Kidney epithelial cell (primary cell): ENCODE results near the gene TMPO. TPM values are rescaled to one million over a fixed set of nuclear protein-coding genes. Genes with fewer than 3 reads are reported as not detected.

Source experiments
- DNase-seq: peaks from one replicate; pipeline ENCODE4 v3.0.0-alpha.2; 2010; ENCODE audit warnings: low read depth
- H3K27me3 ChIP-seq: 2 replicates; pipeline ENCODE4 v1.6.0; 2011; ENCODE audit warnings: low read length; ENCODE audit not compliant: control insufficient read depth, insufficient read depth
- H3K36me3 ChIP-seq: 2 replicates; pipeline ENCODE4 v1.5.1; 2011; ENCODE audit warnings: low read length; ENCODE audit not compliant: control insufficient read depth, insufficient read depth
- H3K4me3 ChIP-seq: 2 replicates; pipeline ENCODE4 v1.5.1; 2011; ENCODE audit warnings: low read depth, mild to moderate bottlenecking, control low read depth, low read length
- total RNA-seq: library from RNA; depleted of rRNA; stranded (reverse); fragments of >200 nt; gene quantifications from 2 replicates; pipeline ENCODE4 v1.2.3, GENCODE V29; 2015
- TF ChIP-seq, protein P1 (sequence below): IDR thresholded peaks from 2 replicates; pipeline ENCODE4 v1.5.1; 2011; ENCODE audit warnings: mild to moderate bottlenecking, moderate library complexity, low read length, control low read depth, inconsistent platforms; ENCODE audit not compliant: insufficient read depth, poor library complexity, severe bottlenecking

TMPO gene, protein sequence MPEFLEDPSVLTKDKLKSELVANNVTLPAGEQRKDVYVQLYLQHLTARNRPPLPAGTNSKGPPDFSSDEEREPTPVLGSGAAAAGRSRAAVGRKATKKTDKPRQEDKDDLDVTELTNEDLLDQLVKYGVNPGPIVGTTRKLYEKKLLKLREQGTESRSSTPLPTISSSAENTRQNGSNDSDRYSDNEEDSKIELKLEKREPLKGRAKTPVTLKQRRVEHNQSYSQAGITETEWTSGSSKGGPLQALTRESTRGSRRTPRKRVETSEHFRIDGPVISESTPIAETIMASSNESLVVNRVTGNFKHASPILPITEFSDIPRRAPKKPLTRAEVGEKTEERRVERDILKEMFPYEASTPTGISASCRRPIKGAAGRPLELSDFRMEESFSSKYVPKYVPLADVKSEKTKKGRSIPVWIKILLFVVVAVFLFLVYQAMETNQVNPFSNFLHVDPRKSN
- 63.0 and 81.7 TPM in 2 replicates for total RNA-seq

DNA sequence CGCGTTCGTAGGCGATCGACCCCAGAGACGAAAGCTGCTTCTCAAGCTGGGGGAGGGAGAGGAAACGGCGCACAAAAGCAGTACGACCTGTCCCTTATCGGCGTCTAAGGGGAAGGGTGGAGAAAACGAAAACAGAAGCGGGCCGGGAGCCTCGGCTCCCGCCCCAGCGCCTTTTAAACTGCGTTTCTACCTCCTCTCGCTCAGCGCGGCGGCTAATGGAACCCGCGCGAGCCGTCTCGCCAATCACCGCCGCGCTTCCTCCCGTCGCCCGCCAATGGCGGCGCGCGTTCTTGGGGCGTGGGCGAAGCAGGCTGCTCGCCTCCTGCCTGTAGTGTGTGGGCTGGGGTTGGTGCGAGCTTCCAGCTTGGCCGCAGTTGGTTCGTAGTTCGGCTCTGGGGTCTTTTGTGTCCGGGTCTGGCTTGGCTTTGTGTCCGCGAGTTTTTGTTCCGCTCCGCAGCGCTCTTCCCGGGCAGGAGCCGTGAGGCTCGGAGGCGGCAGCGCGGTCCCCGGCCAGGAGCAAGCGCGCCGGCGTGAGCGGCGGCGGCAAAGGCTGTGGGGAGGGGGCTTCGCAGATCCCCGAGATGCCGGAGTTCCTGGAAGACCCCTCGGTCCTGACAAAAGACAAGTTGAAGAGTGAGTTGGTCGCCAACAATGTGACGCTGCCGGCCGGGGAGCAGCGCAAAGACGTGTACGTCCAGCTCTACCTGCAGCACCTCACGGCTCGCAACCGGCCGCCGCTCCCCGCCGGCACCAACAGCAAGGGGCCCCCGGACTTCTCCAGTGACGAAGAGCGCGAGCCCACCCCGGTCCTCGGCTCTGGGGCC lies at the start of gene TMPO:
Gene TMPO, plus strand, starts transcription at position 304 of the 824 bp plus-strand sequence. Its CDS starts 278 bp downstream, at position 582.
- TF ChIP-seq, protein P1, sequence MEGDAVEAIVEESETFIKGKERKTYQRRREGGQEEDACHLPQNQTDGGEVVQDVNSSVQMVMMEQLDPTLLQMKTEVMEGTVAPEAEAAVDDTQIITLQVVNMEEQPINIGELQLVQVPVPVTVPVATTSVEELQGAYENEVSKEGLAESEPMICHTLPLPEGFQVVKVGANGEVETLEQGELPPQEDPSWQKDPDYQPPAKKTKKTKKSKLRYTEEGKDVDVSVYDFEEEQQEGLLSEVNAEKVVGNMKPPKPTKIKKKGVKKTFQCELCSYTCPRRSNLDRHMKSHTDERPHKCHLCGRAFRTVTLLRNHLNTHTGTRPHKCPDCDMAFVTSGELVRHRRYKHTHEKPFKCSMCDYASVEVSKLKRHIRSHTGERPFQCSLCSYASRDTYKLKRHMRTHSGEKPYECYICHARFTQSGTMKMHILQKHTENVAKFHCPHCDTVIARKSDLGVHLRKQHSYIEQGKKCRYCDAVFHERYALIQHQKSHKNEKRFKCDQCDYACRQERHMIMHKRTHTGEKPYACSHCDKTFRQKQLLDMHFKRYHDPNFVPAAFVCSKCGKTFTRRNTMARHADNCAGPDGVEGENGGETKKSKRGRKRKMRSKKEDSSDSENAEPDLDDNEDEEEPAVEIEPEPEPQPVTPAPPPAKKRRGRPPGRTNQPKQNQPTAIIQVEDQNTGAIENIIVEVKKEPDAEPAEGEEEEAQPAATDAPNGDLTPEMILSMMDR, result no peak
- Histone ChIP-seq H3K4me3 (peak within 1 kb of the TSS; percentile 98), H3K27me3 (no peaks in the 10 kb centered on the region), H3K36me3 (no peaks in the 10 kb centered on the region)
- peak; percentile 55 for DNase-seq

DNA sequence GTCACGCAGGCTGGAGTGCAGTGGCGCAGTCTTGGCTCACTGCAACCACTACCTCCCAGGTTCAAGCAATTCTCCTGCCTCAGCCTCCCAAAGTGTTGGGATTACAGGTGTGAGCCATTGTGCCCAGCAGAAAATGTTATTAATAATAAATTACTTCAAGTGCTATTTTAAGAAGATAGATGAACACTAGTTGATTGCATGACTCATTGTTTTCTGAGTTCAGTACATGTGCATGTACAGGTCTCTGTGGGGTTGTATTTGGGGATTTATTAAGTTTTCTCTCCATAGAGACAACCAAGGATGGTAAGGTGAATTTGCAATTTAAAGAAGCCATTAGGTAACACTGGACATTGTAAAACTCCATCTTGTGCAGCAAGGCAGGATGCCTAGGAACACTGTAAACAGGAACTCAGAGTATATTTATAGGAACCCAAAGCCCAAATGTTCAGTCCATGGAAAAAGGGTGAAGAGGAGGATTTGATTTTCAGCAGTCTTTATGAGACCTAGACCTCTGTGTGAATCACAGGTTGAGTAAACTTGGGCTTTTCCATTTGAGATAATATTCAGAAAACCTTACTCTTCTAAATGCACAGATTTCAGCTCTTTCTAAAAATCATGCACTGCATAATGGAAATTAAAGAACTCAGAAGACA lies 49.3 kb upstream of the TMPO start:
- no peaks in the 10 kb centered on the region for H3K27me3 ChIP-seq
- DNase-seq, result no peak
- no peaks in the 10 kb centered on the region for H3K36me3 ChIP-seq
- H3K4me3 ChIP-seq, result no peak overlapping the region
- TF ChIP-seq, protein P1, result no peak

DNA sequence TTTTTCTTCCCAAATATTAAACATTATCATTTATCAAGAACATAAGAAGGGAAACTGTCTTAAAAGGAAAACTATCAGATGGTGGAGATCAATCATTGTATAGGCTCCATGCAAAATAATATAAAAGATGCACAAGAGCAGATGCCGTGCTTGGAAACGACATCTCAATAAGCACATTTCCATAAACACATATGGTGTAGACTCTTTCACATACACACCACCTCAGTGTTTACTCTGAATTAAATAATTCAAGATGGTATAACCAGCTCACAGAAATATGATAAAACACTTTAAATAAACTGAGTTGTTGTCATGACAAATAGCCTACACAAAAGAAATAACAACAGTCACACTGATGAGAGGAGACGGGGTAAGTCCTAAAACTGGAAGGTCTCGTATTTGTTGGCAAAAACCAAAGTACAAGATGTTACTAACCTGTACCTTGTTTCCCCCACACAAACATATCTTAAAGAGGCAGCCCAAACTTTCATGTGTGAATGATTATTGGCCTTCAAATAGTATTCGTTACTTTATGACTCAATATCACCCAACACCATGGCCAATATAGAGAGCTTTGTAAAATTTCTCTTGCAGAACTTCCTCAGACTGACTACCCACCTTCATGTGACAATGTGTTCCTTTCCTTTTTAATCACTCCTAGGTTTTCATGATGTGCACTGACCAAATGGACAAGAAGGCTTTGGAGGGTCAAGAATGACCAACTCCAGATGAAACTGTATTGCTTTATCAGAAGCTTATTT lies 48.6 kb upstream of the TMPO start:
- no peak for DNase-seq
- TF ChIP-seq, protein P1, result no peak
- H3K4me3 ChIP-seq, result no peak overlapping the region
- H3K27me3 ChIP-seq, result no peaks in the 10 kb centered on the region
- H3K36me3 ChIP-seq, result no peaks in the 10 kb centered on the region

DNA sequence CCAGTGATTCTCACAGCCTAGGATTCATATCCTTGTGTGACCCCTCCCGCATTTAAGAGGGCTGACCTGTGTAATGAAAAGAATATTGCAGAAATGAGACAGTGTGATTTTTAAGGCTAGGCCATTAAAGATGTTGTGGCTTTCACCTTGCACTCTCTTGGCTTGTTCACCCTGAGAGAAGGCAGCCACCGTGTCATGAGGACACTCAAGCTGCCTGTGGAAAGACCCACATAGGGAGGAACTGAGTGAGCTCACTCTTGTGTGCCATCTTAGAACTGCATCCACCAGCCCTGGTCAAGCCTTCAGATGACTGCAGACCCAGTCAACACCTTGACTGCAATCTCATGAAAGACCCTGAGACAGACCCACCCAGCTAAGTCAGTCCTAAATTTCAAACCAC lies 46.3 kb upstream of the TMPO start:
- DNase-seq, result no peak
- Histone ChIP-seq H3K4me3 (no peak overlapping the region), H3K36me3 (no peaks in the 10 kb centered on the region), H3K27me3 (no peaks in the 10 kb centered on the region)
- TF ChIP-seq, protein P1, result no peak

DNA sequence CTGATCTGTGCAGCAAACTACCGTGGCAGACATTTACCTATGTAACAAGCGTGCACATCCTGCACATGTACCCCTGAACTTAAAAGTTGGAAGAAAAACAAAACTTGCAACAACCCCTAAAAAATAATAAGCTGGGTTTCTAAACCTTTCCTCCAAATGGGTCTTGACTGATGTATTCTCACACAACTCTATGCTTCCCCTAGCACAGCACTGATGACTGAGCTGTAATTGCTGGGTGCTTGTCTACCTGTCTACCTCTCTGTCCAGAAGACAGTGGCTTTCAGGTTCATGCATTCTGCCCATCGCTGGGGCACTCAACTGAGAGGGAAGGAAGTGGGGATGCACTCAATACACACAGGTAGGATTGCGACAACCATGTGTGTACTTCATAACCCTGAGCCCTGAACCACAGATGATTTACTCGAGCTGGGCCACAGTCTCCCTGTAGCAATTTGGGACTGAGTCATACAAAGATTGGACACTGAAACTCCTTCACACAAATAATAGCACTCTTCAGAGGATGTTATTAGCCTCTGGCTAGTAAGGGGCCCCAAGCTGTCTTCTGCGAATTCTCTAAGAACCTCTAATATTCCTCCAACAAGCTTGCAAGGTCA lies 44.8 kb upstream of the TMPO start:
- no peak for DNase-seq
- TF ChIP-seq, protein P1, result no peak
- Histone ChIP-seq H3K4me3 (no peak overlapping the region), H3K36me3 (no peaks in the 10 kb centered on the region), H3K27me3 (no peaks in the 10 kb centered on the region)
